ENCODE results near the gene IDH3B. TPM values are rescaled to one million over a fixed set of nuclear protein-coding genes. Genes with fewer than 3 reads are reported as not detected.
A peak's percentile ranks its signal among the peaks of the same experiment; 100 is the strongest.

The IDH3B gene
- total and polyA plus RNA-seq, 9 of the 15 experiments (the other 6 are each of a cell fraction or from before 2014, with no cell fraction given), result 91.7 to 224 (median 155) TPM

DNA sequence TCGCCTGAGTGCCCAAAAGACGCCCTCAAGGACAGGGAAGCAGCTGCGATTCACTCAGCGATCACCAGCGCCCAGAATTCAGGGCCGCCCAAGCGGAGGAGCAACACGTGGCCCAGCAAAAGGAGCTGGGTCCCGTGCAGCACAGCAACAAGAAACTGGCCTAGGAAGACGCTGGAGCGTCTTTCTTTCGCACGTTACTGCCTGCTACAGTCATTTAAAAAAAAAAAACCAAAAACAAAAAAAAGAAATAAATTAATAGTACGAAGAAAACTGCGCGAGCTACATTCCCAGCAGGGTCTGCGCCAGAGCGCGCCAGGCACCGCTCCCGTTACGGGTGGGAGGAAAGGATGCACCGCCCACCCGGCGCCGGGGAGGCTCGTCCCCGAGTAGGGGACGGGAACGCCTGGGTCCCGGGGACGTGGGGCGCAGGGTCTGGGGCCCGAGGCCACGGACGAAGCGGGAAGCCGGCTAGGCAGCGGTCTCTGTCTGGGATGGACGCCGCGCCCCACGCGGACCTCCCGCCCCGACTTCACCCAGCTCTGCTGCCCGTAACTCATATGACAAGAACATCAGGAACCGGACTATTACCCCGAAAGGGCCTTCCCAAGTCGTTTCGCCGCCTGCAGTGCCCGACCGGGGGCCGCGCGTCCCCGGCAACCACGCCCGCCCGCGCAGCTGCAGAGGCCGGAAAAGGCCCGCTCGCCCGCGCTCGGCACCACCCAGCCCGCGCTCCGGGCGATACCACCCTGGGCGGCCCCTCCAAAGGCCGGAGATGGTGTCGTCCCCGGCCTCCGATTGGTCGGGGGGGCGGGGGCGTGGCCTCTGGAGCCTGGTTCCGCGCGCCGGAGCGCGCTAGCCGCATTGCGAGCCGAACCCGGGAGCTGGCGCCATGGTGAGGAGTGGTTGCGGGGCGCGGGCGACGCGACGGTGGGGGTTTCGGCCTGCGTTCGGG lies 12.0 kb downstream of the IDH3B start, which contains the start of gene NOP56 (continued):
- TF ChIP-seq, protein P1, sequence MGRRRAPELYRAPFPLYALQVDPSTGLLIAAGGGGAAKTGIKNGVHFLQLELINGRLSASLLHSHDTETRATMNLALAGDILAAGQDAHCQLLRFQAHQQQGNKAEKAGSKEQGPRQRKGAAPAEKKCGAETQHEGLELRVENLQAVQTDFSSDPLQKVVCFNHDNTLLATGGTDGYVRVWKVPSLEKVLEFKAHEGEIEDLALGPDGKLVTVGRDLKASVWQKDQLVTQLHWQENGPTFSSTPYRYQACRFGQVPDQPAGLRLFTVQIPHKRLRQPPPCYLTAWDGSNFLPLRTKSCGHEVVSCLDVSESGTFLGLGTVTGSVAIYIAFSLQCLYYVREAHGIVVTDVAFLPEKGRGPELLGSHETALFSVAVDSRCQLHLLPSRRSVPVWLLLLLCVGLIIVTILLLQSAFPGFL (CRISPR knock-in tag; IDR thresholded peaks at IDR 0.05), result no peak
- TF ChIP-seq SNIP1 (IDR thresholded peaks at IDR 0.05; ENCODE audit: low read depth), result no peak
- peak; percentile 73; the same call in 1 of the 2 replicates for TF ChIP-seq CTBP1 (IDR thresholded peaks at IDR 0.05; ENCODE audit: borderline replicate concordance)
- no peak for TF ChIP-seq CBFA2T3 (IDR thresholded peaks at IDR 0.05)
- TF ChIP-seq FOXJ3 (CRISPR knock-in tag; IDR thresholded peaks at IDR 0.05), result no peak
- TF ChIP-seq HSF4 (CRISPR knock-in tag; IDR thresholded peaks at IDR 0.05; ENCODE audit: borderline replicate concordance), result no peak
- TF ChIP-seq ZKSCAN3 (CRISPR knock-in tag; IDR thresholded peaks at IDR 0.05), result no peak
- TF ChIP-seq ATF7 (IDR thresholded peaks at IDR 0.05), result peak; percentile 99
- TF ChIP-seq ZNF324 (CRISPR knock-in tag; IDR thresholded peaks at IDR 0.05), result no peak
- peak; percentile 15 to 17; a peak in 2 of 4 replicates for TF ChIP-seq SIX5 (IDR thresholded peaks at IDR 0.05; ENCODE audit: borderline replicate concordance in 1 of 2, insufficient read depth in 1 of 2, low read depth in 1 of 2, low read length in 2 of 2)
- TF ChIP-seq ZNF41 (CRISPR knock-in tag; conservative IDR thresholded peaks at IDR 0.05), result no peak
- TF ChIP-seq MCM3 (IDR thresholded peaks at IDR 0.05), result no peak
- TF ChIP-seq, protein P2, sequence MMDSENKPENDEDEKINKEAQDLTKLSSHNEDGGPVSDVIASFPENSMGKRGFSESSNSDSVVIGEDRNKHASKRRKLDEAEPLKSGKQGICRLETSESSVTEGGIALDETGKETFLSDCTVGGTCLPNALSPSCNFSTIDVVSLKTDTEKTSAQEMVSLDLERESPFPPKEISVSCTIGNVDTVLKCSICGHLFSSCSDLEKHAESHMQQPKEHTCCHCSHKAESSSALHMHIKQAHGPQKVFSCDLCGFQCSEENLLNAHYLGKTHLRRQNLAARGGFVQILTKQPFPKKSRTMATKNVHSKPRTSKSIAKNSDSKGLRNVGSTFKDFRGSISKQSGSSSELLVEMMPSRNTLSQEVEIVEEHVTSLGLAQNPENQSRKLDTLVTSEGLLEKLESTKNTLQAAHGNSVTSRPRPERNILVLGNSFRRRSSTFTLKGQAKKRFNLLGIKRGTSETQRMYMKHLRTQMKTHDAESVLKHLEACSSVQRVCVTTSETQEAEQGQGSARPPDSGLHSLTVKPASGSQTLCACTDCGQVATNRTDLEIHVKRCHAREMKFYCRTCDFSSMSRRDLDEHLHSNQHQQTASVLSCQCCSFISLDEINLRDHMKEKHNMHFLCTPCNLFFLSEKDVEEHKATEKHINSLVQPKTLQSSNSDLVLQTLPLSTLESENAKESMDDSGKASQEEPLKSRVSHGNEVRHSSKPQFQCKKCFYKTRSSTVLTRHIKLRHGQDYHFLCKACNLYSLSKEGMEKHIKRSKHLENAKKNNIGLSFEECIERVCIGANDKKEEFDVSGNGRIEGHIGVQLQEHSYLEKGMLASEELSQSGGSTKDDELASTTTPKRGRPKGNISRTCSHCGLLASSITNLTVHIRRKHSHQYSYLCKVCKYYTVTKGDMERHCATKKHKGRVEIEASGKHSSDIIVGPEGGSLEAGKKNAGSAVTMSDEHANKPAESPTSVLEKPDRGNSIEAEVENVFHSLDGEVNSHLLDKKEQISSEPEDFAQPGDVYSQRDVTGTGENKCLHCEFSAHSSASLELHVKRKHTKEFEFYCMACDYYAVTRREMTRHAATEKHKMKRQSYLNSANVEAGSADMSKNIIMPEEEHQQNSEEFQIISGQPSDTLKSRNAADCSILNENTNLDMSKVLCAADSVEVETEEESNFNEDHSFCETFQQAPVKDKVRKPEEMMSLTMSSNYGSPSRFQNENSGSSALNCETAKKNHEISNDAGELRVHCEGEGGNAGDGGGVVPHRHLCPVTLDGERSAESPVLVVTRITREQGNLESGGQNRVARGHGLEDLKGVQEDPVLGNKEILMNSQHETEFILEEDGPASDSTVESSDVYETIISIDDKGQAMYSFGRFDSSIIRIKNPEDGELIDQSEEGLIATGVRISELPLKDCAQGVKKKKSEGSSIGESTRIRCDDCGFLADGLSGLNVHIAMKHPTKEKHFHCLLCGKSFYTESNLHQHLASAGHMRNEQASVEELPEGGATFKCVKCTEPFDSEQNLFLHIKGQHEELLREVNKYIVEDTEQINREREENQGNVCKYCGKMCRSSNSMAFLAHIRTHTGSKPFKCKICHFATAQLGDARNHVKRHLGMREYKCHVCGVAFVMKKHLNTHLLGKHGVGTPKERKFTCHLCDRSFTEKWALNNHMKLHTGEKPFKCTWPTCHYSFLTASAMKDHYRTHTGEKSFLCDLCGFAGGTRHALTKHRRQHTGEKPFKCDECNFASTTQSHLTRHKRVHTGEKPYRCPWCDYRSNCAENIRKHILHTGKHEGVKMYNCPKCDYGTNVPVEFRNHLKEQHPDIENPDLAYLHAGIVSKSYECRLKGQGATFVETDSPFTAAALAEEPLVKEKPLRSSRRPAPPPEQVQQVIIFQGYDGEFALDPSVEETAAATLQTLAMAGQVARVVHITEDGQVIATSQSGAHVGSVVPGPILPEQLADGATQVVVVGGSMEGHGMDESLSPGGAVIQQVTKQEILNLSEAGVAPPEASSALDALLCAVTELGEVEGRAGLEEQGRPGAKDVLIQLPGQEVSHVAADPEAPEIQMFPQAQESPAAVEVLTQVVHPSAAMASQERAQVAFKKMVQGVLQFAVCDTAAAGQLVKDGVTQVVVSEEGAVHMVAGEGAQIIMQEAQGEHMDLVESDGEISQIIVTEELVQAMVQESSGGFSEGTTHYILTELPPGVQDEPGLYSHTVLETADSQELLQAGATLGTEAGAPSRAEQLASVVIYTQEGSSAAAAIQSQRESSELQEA (IDR thresholded peaks at IDR 0.05; ENCODE audit: low read depth), result no peak
- peak; percentile 93 for TF ChIP-seq TCF7L2 (IDR thresholded peaks at IDR 0.05; ENCODE audit: low read depth, low read length)
- no peak for TF ChIP-seq ZNF184 (CRISPR knock-in tag; IDR thresholded peaks at IDR 0.05)
- TF ChIP-seq KAT8 (IDR thresholded peaks at IDR 0.05; ENCODE audit: low read depth), result no peak
- 0 out of 2 replicates have a peak, but pooled peaks have one; percentile 21 for TF ChIP-seq RNF2 (IDR thresholded peaks at IDR 0.05)
- TF ChIP-seq DACH1 (IDR thresholded peaks at IDR 0.05; ENCODE audit: partially characterized antibody), result no peak
- peak; percentile 89 for TF ChIP-seq MYC (IDR thresholded peaks at IDR 0.05; ENCODE audit: low read depth, low read length)
- peak; percentile 74; the same call in 1 of the 2 replicates for TF ChIP-seq MYC (CRISPR knock-in tag; IDR thresholded peaks at IDR 0.05; ENCODE audit: borderline replicate concordance, low read depth)
- TF ChIP-seq PHF21A (IDR thresholded peaks at IDR 0.05; ENCODE audit: borderline replicate concordance, low read depth), result no peak
- TF ChIP-seq ZNF507 (tag; conservative IDR thresholded peaks at IDR 0.05), result no peak

All from K562 (cell line).